Measurements from ENCODE around the gene ELMOD3.
A peak's percentile ranks its signal among the peaks of the same experiment; 100 is the strongest.

Gene ELMOD3

GRCh38 chr2:85414761-85415553, 60.4 kb downstream of the ELMOD3 start:
- no peak for DNase-seq (ENCODE audit: low read depth)
- TF ChIP-seq CTCF (conservative IDR thresholded peaks at IDR 0.05; ENCODE audit: low read depth, low read length): no peak
- no peak overlapping the region for H3K4me3 ChIP-seq (ENCODE audit: low read length)

GRCh38 chr2:85415980-85416650, 61.5 kb downstream of the ELMOD3 start:
- no peak for DNase-seq (ENCODE audit: low read depth)
- TF ChIP-seq CTCF (conservative IDR thresholded peaks at IDR 0.05; ENCODE audit: low read depth, low read length): no peak

GRCh38 chr2:85418132-85419008, 63.8 kb downstream of the ELMOD3 start, which contains the start of gene SH2D6:
TSS of gene SH2D6 (plus strand) at chr2:85418714. CDS start at chr2:85429466, 10,752 bp downstream.
- peak within 1 kb of the TSS; percentile 81 for H3K4me3 ChIP-seq (ENCODE audit: low read length)
- DNase-seq (ENCODE audit: low read depth): no peak
- no peak for TF ChIP-seq CTCF (conservative IDR thresholded peaks at IDR 0.05; ENCODE audit: low read depth, low read length)

More at GRCh38 chr2:85415980-85416650, 61.5 kb downstream of the ELMOD3 start:
- H3K4me3 ChIP-seq (ENCODE audit: low read length): no peak overlapping the region

- peak overlapping the region; percentile 81 for H3K4me3 ChIP-seq (ENCODE audit: low read length)
- no peak for DNase-seq (ENCODE audit: low read depth)
- no peak for TF ChIP-seq CTCF (conservative IDR thresholded peaks at IDR 0.05; ENCODE audit: low read depth, low read length)
Observed at GRCh38 chr2:85419009-85419675, 64.6 kb downstream of the ELMOD3 start.

GRCh38 chr2:85420536-85421259, 66.1 kb downstream of the ELMOD3 start:
- TF ChIP-seq CTCF (conservative IDR thresholded peaks at IDR 0.05; ENCODE audit: low read depth, low read length): peak; percentile 98
- DNase-seq (ENCODE audit: low read depth): no peak
- peak overlapping the region; percentile 31 for H3K4me3 ChIP-seq (ENCODE audit: low read length)

Data from retinal pigment epithelial cell (primary cell).